AG10803 (cell line): Measurements from ENCODE around the gene VPS33B.

Source experiments
- DNase-seq: peaks from one replicate; pipeline ENCODE4 v3.0.0; 2010; ENCODE audit warnings: low read depth
- H3K4me3 ChIP-seq: 2 replicates; pipeline ENCODE4 v1.5.1; 2011; ENCODE audit warnings: mild to moderate bottlenecking, low read length, control low read depth
- TF ChIP-seq, protein P1 (sequence below): conservative IDR thresholded peaks from 2 replicates; pipeline ENCODE4 v1.5.1; 2011; ENCODE audit warnings: mild to moderate bottlenecking, low read length, control low read depth, inconsistent platforms

Gene VPS33B

GRCh38 chr15:90981681-90982080, 40.7 kb downstream of the VPS33B start:
- DNase-seq = no peak
- no peak overlapping the region for H3K4me3 ChIP-seq
- TF ChIP-seq, protein P1, sequence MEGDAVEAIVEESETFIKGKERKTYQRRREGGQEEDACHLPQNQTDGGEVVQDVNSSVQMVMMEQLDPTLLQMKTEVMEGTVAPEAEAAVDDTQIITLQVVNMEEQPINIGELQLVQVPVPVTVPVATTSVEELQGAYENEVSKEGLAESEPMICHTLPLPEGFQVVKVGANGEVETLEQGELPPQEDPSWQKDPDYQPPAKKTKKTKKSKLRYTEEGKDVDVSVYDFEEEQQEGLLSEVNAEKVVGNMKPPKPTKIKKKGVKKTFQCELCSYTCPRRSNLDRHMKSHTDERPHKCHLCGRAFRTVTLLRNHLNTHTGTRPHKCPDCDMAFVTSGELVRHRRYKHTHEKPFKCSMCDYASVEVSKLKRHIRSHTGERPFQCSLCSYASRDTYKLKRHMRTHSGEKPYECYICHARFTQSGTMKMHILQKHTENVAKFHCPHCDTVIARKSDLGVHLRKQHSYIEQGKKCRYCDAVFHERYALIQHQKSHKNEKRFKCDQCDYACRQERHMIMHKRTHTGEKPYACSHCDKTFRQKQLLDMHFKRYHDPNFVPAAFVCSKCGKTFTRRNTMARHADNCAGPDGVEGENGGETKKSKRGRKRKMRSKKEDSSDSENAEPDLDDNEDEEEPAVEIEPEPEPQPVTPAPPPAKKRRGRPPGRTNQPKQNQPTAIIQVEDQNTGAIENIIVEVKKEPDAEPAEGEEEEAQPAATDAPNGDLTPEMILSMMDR = no peak

- no peak for DNase-seq
- TF ChIP-seq, protein P1 = no peak
- no peak overlapping the region for H3K4me3 ChIP-seq
These were observed 42.8 kb downstream of the VPS33B start for GRCh38 chr15:90979582-90979981.

DNA sequence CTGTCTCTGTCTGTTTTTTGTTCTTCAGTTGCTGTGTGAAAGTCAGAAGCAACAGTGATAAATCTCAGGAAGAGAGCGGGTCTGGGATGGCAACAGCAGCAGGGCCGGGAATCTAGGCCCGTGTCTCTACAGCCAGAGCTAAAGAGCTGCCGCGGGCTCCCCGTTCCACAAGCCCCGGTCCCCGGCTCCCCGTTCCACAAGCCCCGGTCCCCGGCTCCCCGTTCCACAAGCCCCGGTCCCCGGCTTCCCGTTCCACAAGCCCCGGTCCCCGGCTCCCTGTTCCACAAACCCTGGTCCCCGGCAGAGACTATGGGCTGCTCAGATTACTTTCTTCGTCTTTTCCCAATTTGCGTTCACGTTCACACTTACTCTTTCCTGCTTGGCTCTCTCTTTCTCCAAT, 48.2 kb downstream of the VPS33B start:
- TF ChIP-seq, protein P1 = no peak
- no peak for DNase-seq
- no peak overlapping the region for H3K4me3 ChIP-seq

DNA sequence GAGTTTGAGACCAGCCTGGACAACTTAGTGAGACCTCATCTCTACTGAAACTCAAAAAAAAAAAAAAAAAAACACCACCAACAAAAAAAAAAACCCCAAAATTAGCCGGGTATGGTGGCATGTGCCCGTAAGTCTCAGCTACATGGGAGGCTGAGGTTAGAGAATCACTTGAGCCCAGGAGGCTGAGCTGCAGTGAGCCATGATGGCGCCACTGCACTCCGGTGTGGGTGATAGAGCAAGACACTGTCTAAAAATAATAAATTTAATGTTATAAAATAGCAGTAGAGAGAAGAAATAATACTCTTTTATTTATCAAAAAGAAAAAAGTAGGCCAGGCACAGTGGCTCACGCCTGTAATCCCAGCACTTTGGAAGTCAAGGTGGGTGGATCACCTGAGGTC, 50.3 kb downstream of the VPS33B start:
- TF ChIP-seq, protein P1 = no peak
- no peak for DNase-seq
- no peak overlapping the region for H3K4me3 ChIP-seq

DNA sequence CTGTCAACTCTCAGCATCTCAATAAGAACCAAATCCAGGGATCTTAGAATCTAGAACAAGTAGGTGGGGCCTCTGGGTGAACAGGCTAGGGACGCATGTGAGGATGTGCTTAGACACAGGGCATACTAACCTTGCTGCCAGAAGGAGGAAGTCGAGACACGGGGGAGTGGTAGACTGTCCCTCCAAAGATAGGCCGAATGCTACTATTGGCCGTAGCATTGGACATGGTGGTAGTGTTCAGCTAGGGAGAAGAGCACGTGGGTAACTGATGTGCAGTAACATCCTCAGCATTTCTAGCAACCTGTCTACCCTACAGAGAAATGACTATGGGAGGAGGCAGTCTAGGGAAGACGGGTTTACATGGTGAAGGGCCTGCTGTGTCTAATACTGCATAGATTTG, 52.1 kb downstream of the VPS33B start:
- H3K4me3 ChIP-seq = no peak overlapping the region
- no peak for DNase-seq
- TF ChIP-seq, protein P1 = no peak

- no peak for DNase-seq
- H3K4me3 ChIP-seq = no peak overlapping the region
- TF ChIP-seq, protein P1 = no peak
These were observed 54.0 kb downstream of the VPS33B start for GRCh38 chr15:90968434-90968833.

- no peak for DNase-seq
- TF ChIP-seq, protein P1 = no peak
- H3K4me3 ChIP-seq = no peak overlapping the region
These were observed 55.2 kb downstream of the VPS33B start for GRCh38 chr15:90967206-90967605.
